Measurements from ENCODE around the gene TRNT1. TPM values are rescaled to one million over a fixed set of nuclear protein-coding genes. Genes with fewer than 3 reads are reported as not detected.

TRNT1 gene
- total RNA-seq, 4 donors from 2014 or later, result 10.3 to 20.8 (median 17.0) TPM

GRCh38 chr3:3127432-3128010, 781 bp downstream of the TRNT1 start:
- no peak for TF ChIP-seq CTCF (IDR thresholded peaks at IDR 0.05)
- TF ChIP-seq POLR2A (IDR thresholded peaks at IDR 0.05), result no peak
- Histone ChIP-seq H3K4me1 (peaks cover 7 to 37% (median 13%) of the 10 kb centered on the region in 3 donors), H3K27me3 (no peaks in the 10 kb centered on the region), H3K36me3 (peaks cover 0 to 27% (median 3%) of the 10 kb centered on the region in 3 donors), H3K27ac (peak overlapping the region; percentile 92 to 97 (median 95)), H3K9me3 (no peaks in the 10 kb centered on the region), H3K4me3 (peak overlapping the region; percentile 90 to 98 (median 92))
- 34 to 37% methylated on average over 12 to 19 of the region's 20 CpGs for WGBS, 2 donors
- intact Hi-C loops (cut with DNase I), result no loop called here
- DNase-seq, result peak; percentile 26

GRCh38 chr3:3129579-3129978, 2.8 kb downstream of the TRNT1 start:
- 69 to 75% methylated on average over 5 of the region's 5 CpGs for WGBS, 2 donors
- no peak for DNase-seq
- H3K4me3 ChIP-seq, result no peak overlapping the region
- H3K27ac ChIP-seq, result no peak overlapping the region
- peaks cover 0 to 41% (median 3%) of the 10 kb centered on the region in 3 donors for H3K36me3 ChIP-seq
- TF ChIP-seq POLR2A (IDR thresholded peaks at IDR 0.05), result no peak
- TF ChIP-seq CTCF (IDR thresholded peaks at IDR 0.05), result no peak
- H3K9me3 ChIP-seq, result no peaks in the 10 kb centered on the region
- no peaks in the 10 kb centered on the region for H3K27me3 ChIP-seq
- intact Hi-C loops (cut with DNase I), result no loop called here
- peaks cover 7 to 37% (median 13%) of the 10 kb centered on the region in 3 donors for H3K4me1 ChIP-seq

- H3K36me3 ChIP-seq, result peaks cover 0 to 75% (median 3%) of the 10 kb centered on the region in 3 donors
- intact Hi-C loops (cut with DNase I), result no loop called here
- no peak for DNase-seq
- H3K27ac ChIP-seq, result no peak overlapping the region
- peaks cover 0 to 18% (median 5%) of the 10 kb centered on the region in 3 donors for H3K4me1 ChIP-seq
- no peaks in the 10 kb centered on the region for H3K27me3 ChIP-seq
- WGBS, 2 donors, result 87 to 88% methylated on average over 6 of the region's 6 CpGs
- H3K9me3 ChIP-seq, result no peaks in the 10 kb centered on the region
- TF ChIP-seq CTCF (IDR thresholded peaks at IDR 0.05) (no peak), POLR2A (IDR thresholded peaks at IDR 0.05) (no peak)
- no peak overlapping the region for H3K4me3 ChIP-seq
These were observed 6.8 kb downstream of the TRNT1 start for GRCh38 chr3:3133500-3133899.

DNA sequence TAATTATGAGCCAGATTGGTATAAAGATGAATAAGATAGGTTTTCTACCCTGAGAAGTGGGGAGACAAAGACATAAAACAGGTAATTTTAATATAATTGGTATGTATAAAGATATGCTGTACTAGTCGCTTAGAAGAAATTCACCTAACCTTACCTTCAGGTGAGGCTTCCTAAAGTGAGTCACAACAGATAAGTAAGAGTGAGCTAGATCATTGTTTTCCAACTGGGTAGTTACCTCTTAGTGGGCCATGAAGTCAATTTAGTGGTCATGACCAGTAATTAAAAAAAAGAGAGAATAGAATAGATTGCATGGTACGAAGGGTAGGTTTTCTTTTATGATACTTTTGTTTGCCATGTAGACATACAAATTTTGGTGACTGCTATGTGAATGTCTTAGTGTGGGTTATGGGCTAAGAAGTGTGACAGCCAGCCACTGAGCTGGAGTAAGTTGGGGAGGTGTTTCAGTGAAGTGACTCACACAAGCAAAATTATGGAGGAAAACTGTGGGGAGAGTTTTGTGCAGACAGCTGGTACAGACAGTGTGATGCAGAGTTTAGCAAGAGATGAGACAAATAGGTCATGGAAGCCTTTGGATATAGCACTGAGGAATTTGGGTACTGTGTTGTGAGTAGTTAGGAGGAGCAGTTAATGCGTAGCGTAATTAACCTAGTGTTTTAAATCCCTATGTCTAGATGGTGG, 8.2 kb downstream of the TRNT1 start:
- intact Hi-C loops (cut with DNase I), result no loop called here
- no peak for TF ChIP-seq POLR2A (IDR thresholded peaks at IDR 0.05)
- TF ChIP-seq CTCF (IDR thresholded peaks at IDR 0.05), result no peak
- Histone ChIP-seq H3K4me3 (no peak overlapping the region), H3K36me3 (peaks cover 0 to 78% (median 0%) of the 10 kb centered on the region in 3 donors), H3K27ac (no peak overlapping the region), H3K27me3 (no peaks in the 10 kb centered on the region), H3K4me1 (peaks cover 0 to 4% (median 0%) of the 10 kb centered on the region in 3 donors), H3K9me3 (no peaks in the 10 kb centered on the region)
- no peak for DNase-seq
- WGBS, 2 donors, result 93 to 94% methylated on average over 4 of the region's 4 CpGs

DNA sequence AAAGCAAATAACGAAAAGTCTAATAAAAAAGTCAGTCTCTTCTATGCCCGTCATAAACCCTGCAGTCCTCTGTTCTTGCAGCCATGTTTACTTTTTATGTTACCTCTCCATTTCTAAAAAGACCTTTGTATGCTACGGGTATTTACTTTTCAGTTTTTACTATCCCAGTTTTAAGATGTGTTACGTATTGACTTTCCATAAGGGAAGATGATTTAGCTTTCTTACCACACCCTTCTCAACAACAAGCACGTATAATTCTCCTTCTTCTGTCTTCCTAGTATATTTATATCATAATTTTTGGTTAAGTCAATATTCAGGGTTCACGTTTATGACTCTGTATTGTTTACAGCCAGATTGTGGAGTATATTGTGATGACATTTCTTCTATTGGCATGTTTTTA, 10.8 kb downstream of the TRNT1 start:
- Histone ChIP-seq H3K27ac (no peak overlapping the region), H3K4me3 (no peak overlapping the region), H3K4me1 (no peaks in the 10 kb centered on the region), H3K27me3 (no peaks in the 10 kb centered on the region), H3K36me3 (peaks cover 0 to 89% (median 0%) of the 10 kb centered on the region in 3 donors), H3K9me3 (no peaks in the 10 kb centered on the region)
- intact Hi-C loops (cut with DNase I), result no loop called here
- TF ChIP-seq CTCF (IDR thresholded peaks at IDR 0.05) (no peak), POLR2A (IDR thresholded peaks at IDR 0.05) (no peak)
- no peak for DNase-seq
- 85 to 87% methylated on average over 6 of the region's 6 CpGs for WGBS, 2 donors
